GM23338 (cell line): Measurements from ENCODE around the gene UCP3.
A peak's percentile ranks its signal among the peaks of the same experiment; 100 is the strongest.

Source experiments
- CREB1 ChIP-seq: fragments of 250-450 bp; sonication (Bioruptor Pico); IDR thresholded peaks from 2 replicates; pipeline ENCODE4 v1.5.0; 2020; ENCODE audit warnings: low read depth, mild to moderate bottlenecking, moderate library complexity
- EZH2 ChIP-seq: fragments of 200-600 bp; sonication (generic); IDR thresholded peaks from one replicate; pipeline ENCODE4 v1.8.0; 2017; ENCODE audit warnings: antibody characterized with exemption, mild to moderate bottlenecking, low read depth; ENCODE audit not compliant: unreplicated experiment
- EZH2phosphoT487 ChIP-seq: fragments of 200-600 bp; sonication (generic); IDR thresholded peaks from one replicate; pipeline ENCODE4 v1.8.1; 2018; ENCODE audit warnings: antibody characterized with exemption; ENCODE audit not compliant: unreplicated experiment
- JUNB ChIP-seq: IDR thresholded peaks from one replicate; pipeline ENCODE4 v1.6.1; 2016; ENCODE audit warnings: antibody characterized with exemption; ENCODE audit not compliant: unreplicated experiment
- NANOG ChIP-seq: IDR thresholded peaks from 2 replicates; pipeline ENCODE4 v1.6.1; 2016; ENCODE audit warnings: antibody characterized with exemption, borderline replicate concordance
- POLR2AphosphoS5 ChIP-seq: IDR thresholded peaks from 2 replicates; pipeline ENCODE4 v1.6.1; 2016; ENCODE audit warnings: antibody characterized with exemption, low read depth
- ZNF114 ChIP-seq: fragments of 250-450 bp; sonication (Bioruptor Pico); IDR thresholded peaks from 2 replicates; pipeline ENCODE4 v1.5.0; 2020; ENCODE audit warnings: mild to moderate bottlenecking, moderate library complexity
- TF ChIP-seq, protein P1 (sequence below), 2 experiments: fragments of 200-600 bp in 1 of 2; sonication (generic) in 1 of 2; conservative IDR thresholded peaks; 2 replicates each; pipeline versions ENCODE4 v1.5.1 to v1.6.1; 2016 to 2017; ENCODE audit warnings: antibody characterized with exemption in 2 of 2, low read depth in 2 of 2, mild to moderate bottlenecking in 2 of 2, moderate library complexity in 1 of 2
- TF ChIP-seq, protein P2 (sequence below): IDR thresholded peaks from one replicate; pipeline ENCODE4 v1.6.1; 2018; ENCODE audit warnings: antibody characterized with exemption; ENCODE audit not compliant: unreplicated experiment

DNA sequence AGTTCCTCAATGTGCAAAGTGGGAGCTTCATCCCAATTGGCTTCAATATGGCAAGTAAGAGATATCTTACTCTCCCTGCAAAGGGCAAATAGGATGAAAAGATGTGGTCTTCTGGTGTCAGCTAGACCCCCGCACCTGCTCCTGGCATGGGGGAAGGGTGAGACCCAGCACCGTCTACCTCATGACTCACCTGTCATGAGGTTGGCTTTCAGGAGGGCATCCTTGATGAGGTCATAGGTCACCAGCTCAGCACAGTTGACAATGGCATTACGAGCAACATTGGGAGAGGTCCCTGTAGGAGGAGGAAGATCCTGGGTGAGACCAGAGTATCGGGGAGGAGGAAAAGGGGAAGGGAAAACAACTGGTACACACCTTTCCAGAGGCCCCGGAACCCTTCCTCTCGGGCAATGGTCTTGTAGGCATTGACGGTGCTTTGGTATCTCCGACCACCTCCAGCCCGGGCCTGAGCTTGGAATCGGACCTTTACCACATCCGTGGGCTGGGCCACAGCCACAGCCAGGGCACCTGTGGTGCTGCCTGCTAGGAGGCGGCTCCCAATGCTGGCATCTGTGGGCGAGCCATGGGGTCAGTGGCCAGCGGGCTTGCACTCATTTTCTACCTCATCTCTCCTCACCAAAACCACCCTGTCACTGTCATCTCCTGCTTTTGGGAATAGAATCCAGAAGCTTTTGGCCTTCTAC lies 32.3 kb downstream of the UCP3 start:
- TF ChIP-seq, protein P1, sequence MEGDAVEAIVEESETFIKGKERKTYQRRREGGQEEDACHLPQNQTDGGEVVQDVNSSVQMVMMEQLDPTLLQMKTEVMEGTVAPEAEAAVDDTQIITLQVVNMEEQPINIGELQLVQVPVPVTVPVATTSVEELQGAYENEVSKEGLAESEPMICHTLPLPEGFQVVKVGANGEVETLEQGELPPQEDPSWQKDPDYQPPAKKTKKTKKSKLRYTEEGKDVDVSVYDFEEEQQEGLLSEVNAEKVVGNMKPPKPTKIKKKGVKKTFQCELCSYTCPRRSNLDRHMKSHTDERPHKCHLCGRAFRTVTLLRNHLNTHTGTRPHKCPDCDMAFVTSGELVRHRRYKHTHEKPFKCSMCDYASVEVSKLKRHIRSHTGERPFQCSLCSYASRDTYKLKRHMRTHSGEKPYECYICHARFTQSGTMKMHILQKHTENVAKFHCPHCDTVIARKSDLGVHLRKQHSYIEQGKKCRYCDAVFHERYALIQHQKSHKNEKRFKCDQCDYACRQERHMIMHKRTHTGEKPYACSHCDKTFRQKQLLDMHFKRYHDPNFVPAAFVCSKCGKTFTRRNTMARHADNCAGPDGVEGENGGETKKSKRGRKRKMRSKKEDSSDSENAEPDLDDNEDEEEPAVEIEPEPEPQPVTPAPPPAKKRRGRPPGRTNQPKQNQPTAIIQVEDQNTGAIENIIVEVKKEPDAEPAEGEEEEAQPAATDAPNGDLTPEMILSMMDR (conservative IDR thresholded peaks at IDR 0.05; ENCODE audit: low read depth in 2 of 2) = no peak
- TF ChIP-seq POLR2AphosphoS5 (0 out of 2 replicates have a peak, but pooled peaks have one; percentile 22), EZH2 (no peak), JUNB (no peak), ZNF114 (CRISPR knock-in tag) (no peak), CREB1 (CRISPR knock-in tag) (no peak), EZH2phosphoT487 (no peak), NANOG (no peak)
- TF ChIP-seq, protein P2, sequence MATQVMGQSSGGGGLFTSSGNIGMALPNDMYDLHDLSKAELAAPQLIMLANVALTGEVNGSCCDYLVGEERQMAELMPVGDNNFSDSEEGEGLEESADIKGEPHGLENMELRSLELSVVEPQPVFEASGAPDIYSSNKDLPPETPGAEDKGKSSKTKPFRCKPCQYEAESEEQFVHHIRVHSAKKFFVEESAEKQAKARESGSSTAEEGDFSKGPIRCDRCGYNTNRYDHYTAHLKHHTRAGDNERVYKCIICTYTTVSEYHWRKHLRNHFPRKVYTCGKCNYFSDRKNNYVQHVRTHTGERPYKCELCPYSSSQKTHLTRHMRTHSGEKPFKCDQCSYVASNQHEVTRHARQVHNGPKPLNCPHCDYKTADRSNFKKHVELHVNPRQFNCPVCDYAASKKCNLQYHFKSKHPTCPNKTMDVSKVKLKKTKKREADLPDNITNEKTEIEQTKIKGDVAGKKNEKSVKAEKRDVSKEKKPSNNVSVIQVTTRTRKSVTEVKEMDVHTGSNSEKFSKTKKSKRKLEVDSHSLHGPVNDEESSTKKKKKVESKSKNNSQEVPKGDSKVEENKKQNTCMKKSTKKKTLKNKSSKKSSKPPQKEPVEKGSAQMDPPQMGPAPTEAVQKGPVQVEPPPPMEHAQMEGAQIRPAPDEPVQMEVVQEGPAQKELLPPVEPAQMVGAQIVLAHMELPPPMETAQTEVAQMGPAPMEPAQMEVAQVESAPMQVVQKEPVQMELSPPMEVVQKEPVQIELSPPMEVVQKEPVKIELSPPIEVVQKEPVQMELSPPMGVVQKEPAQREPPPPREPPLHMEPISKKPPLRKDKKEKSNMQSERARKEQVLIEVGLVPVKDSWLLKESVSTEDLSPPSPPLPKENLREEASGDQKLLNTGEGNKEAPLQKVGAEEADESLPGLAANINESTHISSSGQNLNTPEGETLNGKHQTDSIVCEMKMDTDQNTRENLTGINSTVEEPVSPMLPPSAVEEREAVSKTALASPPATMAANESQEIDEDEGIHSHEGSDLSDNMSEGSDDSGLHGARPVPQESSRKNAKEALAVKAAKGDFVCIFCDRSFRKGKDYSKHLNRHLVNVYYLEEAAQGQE = no peak
